HG03066 (cell line): ENCODE measurements around the gene NCKAP5.

Experiments
- ATAC-seq: cut with Tn5 transposase; IDR thresholded peaks from one replicate; pipeline ENCODE4 v1.9.1; 2021; ENCODE audit warnings: low read depth; ENCODE audit not compliant: unreplicated experiment

NCKAP5 gene

DNA sequence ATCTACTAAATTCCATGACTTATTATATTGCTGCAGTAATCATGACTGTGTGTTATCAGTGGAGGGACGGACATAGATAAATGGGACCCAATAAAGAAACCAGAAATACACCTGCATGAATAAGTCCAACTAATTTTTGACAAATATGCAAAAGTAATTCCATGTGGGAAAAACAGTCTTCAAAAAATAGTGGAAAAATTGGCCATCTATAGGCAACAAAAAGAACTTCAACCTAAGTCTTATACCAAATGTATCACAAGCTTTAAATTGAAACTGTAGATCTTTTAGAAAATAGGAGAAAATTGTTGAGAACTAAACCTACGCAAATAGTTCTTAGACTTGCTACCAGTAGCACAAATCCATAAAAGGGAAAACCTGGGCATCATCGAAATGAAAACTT lies 376.2 kb downstream of the NCKAP5 start:
- ATAC-seq = no peak

GRCh38 chr2:133177196-133177595 lies 391.1 kb downstream of the NCKAP5 start:
- ATAC-seq = no peak

DNA sequence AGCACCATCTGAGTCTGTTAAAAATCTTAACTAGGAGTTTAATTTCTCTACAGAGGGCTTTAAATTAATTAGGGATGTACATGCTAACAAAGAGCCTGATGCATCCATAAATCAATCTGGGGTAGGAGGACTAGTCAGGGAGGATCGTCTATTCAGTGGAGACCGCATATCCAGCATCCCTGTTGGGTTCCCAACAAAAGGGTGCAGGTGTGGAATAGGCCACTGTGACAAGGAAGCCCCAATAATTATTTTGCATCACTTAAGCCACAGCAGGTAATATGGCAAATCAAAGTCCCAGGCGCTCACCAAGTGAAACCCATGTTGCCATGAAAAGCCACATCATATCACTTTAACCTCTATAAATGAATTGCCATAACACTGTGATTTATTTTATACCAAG lies 392.3 kb downstream of the NCKAP5 start:
- ATAC-seq = no peak

- ATAC-seq = no peak
These were observed 395.0 kb downstream of the NCKAP5 start for GRCh38 chr2:133173224-133173623.

DNA sequence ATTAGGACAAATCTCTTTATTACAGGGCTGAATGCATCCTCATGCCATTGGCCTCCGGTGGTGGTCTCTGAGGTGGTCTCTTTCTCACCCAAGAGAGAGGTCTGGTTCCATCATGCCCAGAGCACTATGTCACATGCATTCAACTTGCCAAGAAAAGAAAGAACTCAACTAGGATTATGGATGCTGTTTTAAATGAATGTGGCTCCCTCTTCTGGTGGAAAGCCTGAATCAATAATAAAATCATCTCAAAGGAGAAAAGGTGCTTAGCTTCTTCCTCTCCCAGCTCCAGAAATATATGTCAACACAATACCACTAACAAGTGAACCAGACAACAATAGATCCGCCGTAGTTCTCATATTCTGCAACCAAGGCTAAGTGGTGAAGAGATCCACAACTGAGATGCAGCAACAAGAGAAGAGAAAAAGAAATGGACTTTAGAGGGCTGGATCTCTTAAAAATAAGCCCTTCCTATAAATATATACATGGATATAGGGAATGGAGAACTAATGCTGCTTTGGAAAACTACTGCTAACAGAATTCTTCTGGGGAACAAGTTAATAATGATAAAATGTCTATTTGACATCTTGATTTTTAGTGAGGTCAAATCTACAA lies 396.8 kb downstream of the NCKAP5 start:
- ATAC-seq = no peak

DNA sequence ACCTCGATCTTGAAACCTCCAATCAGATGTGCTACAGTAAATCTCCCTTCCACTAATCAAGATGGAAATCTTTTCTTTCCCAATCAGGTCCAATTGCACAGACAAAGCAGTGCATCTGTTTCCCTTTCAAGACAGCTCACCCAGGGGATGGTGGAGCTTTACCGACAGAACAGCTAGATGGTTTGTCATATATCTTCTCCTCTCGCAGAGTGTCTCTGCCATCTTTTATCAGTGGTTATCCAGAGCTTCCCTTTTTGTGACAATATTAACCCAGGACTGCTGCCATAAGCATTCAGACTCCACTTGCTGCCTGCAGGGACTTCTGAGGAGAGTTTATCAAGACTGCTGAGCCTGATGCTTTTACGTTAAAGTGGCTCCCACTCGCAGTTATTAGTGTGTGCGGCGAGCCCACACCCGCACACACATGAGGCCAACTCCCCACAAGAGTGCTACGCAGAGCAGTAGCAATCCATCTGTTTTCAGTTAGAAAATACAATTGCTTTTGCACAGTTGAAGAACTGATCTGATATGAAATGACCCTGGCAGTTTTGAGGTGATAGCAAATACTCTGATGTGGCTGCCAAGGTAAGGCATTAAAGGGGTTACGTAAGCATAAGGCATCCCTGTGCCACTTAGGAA lies 398.9 kb downstream of the NCKAP5 start:
- no peak for ATAC-seq

- ATAC-seq = no peak
These were observed 400.3 kb downstream of the NCKAP5 start for GRCh38 chr2:133167990-133168389.

GRCh38 chr2:133167223-133167622 lies 401.0 kb downstream of the NCKAP5 start:
- ATAC-seq = no peak

DNA sequence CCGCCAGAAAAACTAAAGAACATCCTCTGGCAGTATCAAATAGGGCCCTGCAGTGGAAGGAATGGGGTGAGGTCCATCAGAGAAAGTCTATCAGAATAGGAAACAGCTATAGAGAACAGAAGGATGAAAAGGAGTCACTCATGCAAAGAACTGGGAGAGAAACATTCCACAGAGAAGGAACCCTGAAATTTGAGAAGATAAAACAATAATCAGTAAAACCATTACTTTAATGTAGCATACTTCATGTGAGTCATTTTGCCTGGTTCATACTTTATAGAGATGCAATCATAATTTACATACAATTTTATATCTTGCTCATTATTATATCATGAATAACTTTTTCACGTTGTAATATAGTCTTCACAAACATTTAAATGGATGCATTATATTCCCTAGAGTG lies 402.2 kb downstream of the NCKAP5 start:
- no peak for ATAC-seq

DNA sequence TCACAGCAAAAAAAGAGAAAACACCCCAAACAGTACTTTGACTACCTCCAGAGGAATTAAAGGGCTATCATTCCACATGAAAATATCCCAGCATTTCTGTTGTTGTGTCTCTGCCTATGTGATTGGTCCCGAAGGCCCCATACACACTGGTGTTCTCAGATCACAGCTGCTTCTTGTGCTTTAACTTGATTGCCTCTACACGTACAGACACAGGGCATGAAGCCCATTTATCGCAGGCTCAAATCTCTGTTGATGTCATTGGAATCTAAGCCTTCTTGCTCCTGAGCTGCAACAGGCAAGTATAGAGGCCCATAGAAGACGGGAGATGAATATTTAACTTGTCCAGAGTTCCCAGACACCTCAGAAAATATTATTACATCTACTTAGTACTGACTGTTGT lies 405.2 kb downstream of the NCKAP5 start:
- ATAC-seq = no peak

GRCh38 chr2:133158442-133158841 lies 409.8 kb downstream of the NCKAP5 start:
- ATAC-seq = no peak

DNA sequence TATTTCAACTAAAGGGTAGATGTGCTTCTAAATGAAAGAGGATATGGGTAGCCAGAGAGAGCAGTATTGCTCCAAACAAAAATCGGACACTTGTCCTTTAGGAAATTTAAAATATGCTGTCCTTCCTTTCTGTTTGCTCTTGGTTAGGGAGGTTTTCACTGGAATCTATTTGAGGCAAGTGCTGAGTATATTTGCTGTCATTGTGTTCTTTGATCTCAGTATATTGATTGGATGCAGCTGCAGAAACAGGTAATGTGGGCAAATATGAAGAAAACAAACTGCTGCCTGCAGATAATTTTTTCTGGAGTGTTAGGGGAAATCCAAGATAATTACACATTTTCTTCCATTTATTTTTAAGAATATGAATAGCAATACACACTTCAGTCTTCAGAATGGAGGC lies 410.2 kb downstream of the NCKAP5 start:
- ATAC-seq = no peak

- ATAC-seq = no peak
These were observed 411.1 kb downstream of the NCKAP5 start for GRCh38 chr2:133157141-133157540.

GRCh38 chr2:133152801-133153200 lies 415.5 kb downstream of the NCKAP5 start:
- no peak for ATAC-seq

DNA sequence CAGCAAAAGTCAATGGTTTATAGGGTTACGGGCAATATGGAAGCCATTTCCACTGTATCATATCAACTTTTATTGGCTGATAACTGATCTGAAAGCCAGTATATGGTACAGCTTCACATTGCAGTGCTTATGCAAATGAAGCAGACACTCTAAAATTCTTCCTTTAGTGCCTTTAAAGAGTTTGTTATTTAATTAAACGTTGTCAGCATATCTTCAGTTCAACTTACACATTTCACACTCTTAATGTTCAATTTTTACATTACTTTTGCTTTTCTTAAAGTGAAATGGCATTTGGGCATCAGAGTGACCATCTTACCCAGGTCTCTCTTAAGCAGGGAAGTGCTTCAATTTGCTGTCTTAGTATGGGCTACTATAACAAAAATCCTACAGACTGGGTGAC lies 420.1 kb downstream of the NCKAP5 start:
- no peak for ATAC-seq

DNA sequence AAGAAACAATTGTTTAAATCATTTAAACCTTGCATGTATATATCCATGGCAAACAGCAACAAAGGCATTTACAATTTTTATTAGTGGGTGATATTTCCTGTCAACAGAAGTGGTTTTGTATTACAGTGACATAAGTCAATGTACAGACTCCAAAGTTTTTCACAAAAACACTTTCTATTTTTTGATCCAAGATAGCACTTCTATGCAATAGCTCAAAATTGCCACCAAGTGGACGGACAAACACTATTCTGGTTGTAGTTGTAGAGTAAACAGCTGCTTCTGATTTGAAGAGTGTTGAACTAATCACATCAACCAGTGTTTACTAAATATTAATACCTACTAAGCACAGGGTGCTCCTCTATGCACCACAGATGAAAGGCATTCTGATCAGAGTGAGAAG lies 421.4 kb downstream of the NCKAP5 start:
- no peak for ATAC-seq

DNA sequence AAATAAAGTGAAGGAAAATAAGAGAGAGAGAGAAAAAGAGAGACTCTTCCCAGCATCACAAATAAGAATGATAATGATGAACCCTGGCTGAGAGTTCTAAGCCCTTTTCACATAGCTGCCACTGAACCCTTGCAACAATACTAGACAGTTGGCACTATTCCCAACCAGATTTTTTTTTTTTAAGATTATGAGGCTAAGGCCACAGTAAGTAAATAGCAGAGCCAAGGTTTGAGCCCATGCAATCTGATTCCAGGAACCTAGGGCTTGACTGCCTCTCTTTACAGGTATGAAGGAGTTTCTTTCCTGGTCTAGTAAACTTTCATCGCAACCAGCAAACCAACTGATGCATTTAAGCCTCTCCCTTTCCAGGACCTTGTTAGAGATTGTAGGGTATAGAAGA lies 424.6 kb downstream of the NCKAP5 start:
- no peak for ATAC-seq

DNA sequence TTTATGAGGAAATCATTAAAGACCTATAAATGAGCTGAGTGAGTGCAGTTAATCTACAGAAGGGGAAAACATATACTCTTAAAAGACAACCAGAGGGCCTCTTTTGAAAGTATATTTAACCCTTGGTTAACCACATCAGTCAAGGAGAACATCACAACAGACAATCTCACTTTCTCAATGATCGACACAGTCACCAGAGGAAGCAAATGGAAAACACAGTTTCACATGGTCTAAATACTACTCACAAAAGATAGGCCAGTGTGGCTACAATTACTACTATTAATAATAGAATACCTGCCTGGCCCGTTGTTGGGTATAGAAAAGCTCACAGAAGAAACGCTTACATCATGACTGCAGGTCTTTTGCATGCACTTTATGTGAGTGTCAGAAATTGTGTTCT lies 426.2 kb downstream of the NCKAP5 start:
- ATAC-seq = no peak

- ATAC-seq = no peak
These were observed 427.6 kb downstream of the NCKAP5 start for GRCh38 chr2:133140620-133141019.

DNA sequence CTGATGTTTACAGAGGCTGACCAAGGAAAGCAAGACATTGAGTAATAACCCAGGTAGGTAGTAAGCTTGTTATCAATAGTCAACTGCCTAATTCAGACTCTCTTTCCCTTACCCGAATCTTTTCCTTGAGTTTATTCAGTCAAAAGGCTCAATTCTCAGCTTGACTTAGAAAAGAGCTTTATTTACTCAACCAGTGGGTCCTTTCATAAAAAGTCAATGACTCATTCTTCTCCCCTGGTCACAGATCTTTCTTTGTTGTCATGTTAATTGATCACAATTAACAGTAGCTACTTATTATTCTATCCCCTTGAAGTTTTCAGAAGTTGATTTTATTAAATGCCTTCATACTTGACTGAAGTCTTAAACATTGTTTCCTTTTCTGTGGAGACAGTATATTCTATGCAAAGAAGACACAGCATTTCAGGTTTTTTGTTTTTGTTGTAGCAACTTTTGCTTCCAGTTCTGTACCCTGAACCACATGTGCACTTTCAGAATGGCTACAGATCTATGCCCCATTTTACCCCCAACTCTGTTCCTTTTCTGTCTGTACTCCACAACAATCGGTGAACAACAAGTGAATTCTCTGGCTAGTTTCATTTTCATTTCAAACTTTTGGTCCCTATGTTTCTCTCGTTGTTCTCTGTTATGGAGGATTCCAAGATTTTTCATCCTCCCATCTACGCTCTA lies 428.3 kb downstream of the NCKAP5 start:
- ATAC-seq = no peak

GRCh38 chr2:133138693-133139092 lies 429.6 kb downstream of the NCKAP5 start:
- ATAC-seq = no peak

DNA sequence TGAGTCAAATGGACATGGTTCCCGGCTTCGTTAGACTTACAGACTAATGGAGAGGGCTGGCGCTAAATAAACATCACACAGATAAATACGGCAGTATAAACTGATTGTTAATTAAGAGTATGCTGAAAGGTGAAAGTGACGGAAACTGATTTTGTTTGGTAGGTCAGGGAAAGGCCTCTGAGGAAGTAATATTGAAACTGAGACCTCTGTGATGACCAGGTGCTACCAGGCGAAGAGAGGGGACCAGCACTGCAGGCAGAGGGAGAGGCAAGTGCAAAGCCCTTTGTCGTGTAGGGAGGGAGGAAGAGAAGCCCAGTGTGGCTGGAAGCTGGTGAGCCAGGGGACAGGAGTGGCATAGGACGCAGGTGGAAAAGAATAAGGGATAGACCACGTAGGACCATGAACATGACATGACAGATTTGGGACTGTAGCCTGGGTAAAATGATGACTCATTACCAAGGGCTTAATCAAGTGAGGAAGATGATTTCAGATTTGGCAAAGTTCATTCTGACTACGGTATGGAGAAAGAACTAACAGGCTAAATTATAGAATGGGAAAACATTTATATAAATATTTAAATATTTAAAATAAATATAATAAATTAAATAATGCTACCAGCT lies 433.1 kb downstream of the NCKAP5 start:
- ATAC-seq = no peak
